WTC11 (cell line): Measurements from ENCODE around the gene BCO2.

Source experiments
- ATF1 ChIP-seq: sonication (generic); formaldehyde crosslinking; IDR thresholded peaks from 2 replicates; pipeline ENCODE4 v1.8.1; 2023; ENCODE audit warnings: mild to moderate bottlenecking, moderate library complexity, missing genetic modification reagents
- TF ChIP-seq, protein P1 (sequence below): sonication (generic); formaldehyde crosslinking; IDR thresholded peaks from 2 replicates; pipeline ENCODE4 v1.8.1; 2023; ENCODE audit warnings: mild to moderate bottlenecking, missing genetic modification reagents, borderline replicate concordance
- TF ChIP-seq, protein P2 (sequence below): fragments of 200-600 bp; IDR thresholded peaks from 2 replicates; pipeline ENCODE4 v1.8.0; 2022; ENCODE audit warnings: antibody characterized with exemption
- TF ChIP-seq, protein P3 (sequence below): sonication (generic); formaldehyde crosslinking; IDR thresholded peaks from 2 replicates; pipeline ENCODE4 v1.8.1; 2023; ENCODE audit warnings: mild to moderate bottlenecking, moderate library complexity, missing genetic modification reagents

DNA sequence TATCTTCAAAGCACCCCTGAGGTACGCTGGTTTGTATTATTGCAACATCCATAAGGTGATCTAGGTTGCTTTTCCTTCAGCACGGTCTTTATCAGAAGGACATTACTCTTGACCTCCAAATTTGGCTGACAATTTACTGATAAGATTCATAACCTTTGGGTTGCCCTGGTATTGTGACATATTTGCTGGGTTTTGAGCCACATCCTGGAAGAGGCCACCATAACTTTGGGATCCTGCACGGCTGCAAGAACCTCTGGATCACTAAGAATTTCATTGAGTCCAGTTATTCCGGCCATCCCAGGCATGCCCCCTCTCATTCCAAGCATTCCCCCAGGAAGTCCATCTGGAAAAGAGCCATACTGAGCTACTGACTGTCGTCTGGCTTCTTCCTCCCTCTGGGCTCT lies 91.9 kb downstream of the BCO2 start:
- TF ChIP-seq, protein P1, sequence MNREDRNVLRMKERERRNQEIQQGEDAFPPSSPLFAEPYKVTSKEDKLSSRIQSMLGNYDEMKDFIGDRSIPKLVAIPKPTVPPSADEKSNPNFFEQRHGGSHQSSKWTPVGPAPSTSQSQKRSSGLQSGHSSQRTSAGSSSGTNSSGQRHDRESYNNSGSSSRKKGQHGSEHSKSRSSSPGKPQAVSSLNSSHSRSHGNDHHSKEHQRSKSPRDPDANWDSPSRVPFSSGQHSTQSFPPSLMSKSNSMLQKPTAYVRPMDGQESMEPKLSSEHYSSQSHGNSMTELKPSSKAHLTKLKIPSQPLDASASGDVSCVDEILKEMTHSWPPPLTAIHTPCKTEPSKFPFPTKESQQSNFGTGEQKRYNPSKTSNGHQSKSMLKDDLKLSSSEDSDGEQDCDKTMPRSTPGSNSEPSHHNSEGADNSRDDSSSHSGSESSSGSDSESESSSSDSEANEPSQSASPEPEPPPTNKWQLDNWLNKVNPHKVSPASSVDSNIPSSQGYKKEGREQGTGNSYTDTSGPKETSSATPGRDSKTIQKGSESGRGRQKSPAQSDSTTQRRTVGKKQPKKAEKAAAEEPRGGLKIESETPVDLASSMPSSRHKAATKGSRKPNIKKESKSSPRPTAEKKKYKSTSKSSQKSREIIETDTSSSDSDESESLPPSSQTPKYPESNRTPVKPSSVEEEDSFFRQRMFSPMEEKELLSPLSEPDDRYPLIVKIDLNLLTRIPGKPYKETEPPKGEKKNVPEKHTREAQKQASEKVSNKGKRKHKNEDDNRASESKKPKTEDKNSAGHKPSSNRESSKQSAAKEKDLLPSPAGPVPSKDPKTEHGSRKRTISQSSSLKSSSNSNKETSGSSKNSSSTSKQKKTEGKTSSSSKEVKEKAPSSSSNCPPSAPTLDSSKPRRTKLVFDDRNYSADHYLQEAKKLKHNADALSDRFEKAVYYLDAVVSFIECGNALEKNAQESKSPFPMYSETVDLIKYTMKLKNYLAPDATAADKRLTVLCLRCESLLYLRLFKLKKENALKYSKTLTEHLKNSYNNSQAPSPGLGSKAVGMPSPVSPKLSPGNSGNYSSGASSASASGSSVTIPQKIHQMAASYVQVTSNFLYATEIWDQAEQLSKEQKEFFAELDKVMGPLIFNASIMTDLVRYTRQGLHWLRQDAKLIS (CRISPR knock-in tag), result no peak
- TF ChIP-seq, protein P2, sequence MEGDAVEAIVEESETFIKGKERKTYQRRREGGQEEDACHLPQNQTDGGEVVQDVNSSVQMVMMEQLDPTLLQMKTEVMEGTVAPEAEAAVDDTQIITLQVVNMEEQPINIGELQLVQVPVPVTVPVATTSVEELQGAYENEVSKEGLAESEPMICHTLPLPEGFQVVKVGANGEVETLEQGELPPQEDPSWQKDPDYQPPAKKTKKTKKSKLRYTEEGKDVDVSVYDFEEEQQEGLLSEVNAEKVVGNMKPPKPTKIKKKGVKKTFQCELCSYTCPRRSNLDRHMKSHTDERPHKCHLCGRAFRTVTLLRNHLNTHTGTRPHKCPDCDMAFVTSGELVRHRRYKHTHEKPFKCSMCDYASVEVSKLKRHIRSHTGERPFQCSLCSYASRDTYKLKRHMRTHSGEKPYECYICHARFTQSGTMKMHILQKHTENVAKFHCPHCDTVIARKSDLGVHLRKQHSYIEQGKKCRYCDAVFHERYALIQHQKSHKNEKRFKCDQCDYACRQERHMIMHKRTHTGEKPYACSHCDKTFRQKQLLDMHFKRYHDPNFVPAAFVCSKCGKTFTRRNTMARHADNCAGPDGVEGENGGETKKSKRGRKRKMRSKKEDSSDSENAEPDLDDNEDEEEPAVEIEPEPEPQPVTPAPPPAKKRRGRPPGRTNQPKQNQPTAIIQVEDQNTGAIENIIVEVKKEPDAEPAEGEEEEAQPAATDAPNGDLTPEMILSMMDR, result no peak
- TF ChIP-seq, protein P3, sequence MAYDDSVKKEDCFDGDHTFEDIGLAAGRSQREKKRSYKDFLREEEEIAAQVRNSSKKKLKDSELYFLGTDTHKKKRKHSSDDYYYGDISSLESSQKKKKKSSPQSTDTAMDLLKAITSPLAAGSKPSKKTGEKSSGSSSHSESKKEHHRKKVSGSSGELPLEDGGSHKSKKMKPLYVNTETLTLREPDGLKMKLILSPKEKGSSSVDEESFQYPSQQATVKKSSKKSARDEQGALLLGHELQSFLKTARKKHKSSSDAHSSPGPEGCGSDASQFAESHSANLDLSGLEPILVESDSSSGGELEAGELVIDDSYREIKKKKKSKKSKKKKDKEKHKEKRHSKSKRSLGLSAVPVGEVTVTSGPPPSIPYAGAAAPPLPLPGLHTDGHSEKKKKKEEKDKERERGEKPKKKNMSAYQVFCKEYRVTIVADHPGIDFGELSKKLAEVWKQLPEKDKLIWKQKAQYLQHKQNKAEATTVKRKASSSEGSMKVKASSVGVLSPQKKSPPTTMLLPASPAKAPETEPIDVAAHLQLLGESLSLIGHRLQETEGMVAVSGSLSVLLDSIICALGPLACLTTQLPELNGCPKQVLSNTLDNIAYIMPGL (CRISPR knock-in tag), result no peak
- TF ChIP-seq ATF1, result no peak
